Activated CD4-positive, alpha-beta T cell treated with anti-CD3 and anti-CD28 coated beads, Interleukin-2, amount 10 ng/mL, durations not matched to agents 24 days and 14 days (primary cell): ENCODE data around the gene L2HGDH. TPM values are rescaled to one million over a fixed set of nuclear protein-coding genes. Genes with fewer than 3 reads are reported as not detected.

Experiments
- DNase-seq: peaks from one replicate; pipeline ENCODE4 v3.0.0; 2022
- H3K27ac Mint-ChIP-seq: one replicate; pipeline ENCODE4 v1.8.0; 2022; ENCODE audit warnings: mild to moderate bottlenecking, mixed read lengths
- H3K27me3 Mint-ChIP-seq: one replicate; pipeline ENCODE4 v1.8.0; 2022; ENCODE audit warnings: mixed read lengths
- H3K36me3 Mint-ChIP-seq: one replicate; pipeline ENCODE4 v1.8.0; 2022; ENCODE audit warnings: low read depth, mild to moderate bottlenecking, mixed read lengths
- H3K4me1 Mint-ChIP-seq: one replicate; pipeline ENCODE4 v1.8.0; 2021; ENCODE audit warnings: mixed read lengths
- H3K4me3 Mint-ChIP-seq: one replicate; pipeline ENCODE4 v1.8.0; 2022; ENCODE audit warnings: mild to moderate bottlenecking, moderate library complexity, mixed read lengths
- H3K9me3 Mint-ChIP-seq: one replicate; pipeline ENCODE4 v1.8.0; 2021; ENCODE audit warnings: mixed read lengths
- intact Hi-C: fragments of 100-400 bp; cut with micrococcal nuclease; formaldehyde crosslinking; loops from one replicate; pipeline ENCODE4 v1.15.1; 2023
- total RNA-seq: library from RNA; stranded (reverse); gene quantifications from 2 replicates; pipeline ENCODE4 v1.2.3, GENCODE V29; 2022

L2HGDH gene
- total RNA-seq, 1 donor from 2014 or later, result 16.8 TPM

GRCh38 chr14:50301914-50302313 is 10.1 kb downstream of the L2HGDH start:
- Mint-ChIP-seq H3K27me3 (no peaks in the 10 kb centered on the region), H3K27ac (no peak overlapping the region), H3K9me3 (no peaks in the 10 kb centered on the region), H3K36me3 (peaks cover 35% of the 10 kb centered on the region), H3K4me3 (no peak overlapping the region), H3K4me1 (peaks cover 9% of the 10 kb centered on the region)
- intact Hi-C loops, result no loop called here
- DNase-seq, result no peak

- Mint-ChIP-seq H3K9me3 (no peaks in the 10 kb centered on the region), H3K36me3 (peaks cover 33% of the 10 kb centered on the region)
- intact Hi-C loops, result no loop called here
Measured at GRCh38 chr14:50299585-50299984, 12.4 kb downstream of the L2HGDH start.

GRCh38 chr14:50290306-50290705 is 21.7 kb downstream of the L2HGDH start:
- Mint-ChIP-seq H3K27me3 (no peaks in the 10 kb centered on the region), H3K9me3 (no peaks in the 10 kb centered on the region), H3K4me1 (no peaks in the 10 kb centered on the region), H3K36me3 (peaks cover 20% of the 10 kb centered on the region), H3K27ac (no peak overlapping the region), H3K4me3 (no peak overlapping the region)
- intact Hi-C loops, result no loop called here
- no peak for DNase-seq

More at GRCh38 chr14:50299585-50299984, 12.4 kb downstream of the L2HGDH start:
- no peak overlapping the region for H3K27ac Mint-ChIP-seq
- DNase-seq, result no peak
- H3K4me3 Mint-ChIP-seq, result no peak overlapping the region
- H3K27me3 Mint-ChIP-seq, result no peaks in the 10 kb centered on the region
- peaks cover 5% of the 10 kb centered on the region for H3K4me1 Mint-ChIP-seq

GRCh38 chr14:50288146-50288545 is 23.9 kb downstream of the L2HGDH start:
- Mint-ChIP-seq H3K27ac (no peak overlapping the region), H3K36me3 (peaks cover 13% of the 10 kb centered on the region), H3K4me1 (no peaks in the 10 kb centered on the region), H3K4me3 (no peak overlapping the region), H3K9me3 (no peaks in the 10 kb centered on the region), H3K27me3 (no peaks in the 10 kb centered on the region)
- no peak for DNase-seq
- intact Hi-C loops, result no loop called here

- Mint-ChIP-seq H3K4me1 (no peaks in the 10 kb centered on the region), H3K36me3 (peaks cover 9% of the 10 kb centered on the region), H3K27ac (no peak overlapping the region), H3K9me3 (no peaks in the 10 kb centered on the region), H3K27me3 (no peaks in the 10 kb centered on the region), H3K4me3 (no peak overlapping the region)
- intact Hi-C loops, result no loop called here
- DNase-seq, result no peak
Measured at GRCh38 chr14:50285861-50286260, 26.2 kb downstream of the L2HGDH start.

- no peak overlapping the region for H3K27ac Mint-ChIP-seq
- DNase-seq, result no peak
- H3K36me3 Mint-ChIP-seq, result peaks cover 12% of the 10 kb centered on the region
- no peaks in the 10 kb centered on the region for H3K9me3 Mint-ChIP-seq
- intact Hi-C loops, result no loop called here
- H3K4me3 Mint-ChIP-seq, result no peak overlapping the region
- H3K4me1 Mint-ChIP-seq, result no peaks in the 10 kb centered on the region
- no peaks in the 10 kb centered on the region for H3K27me3 Mint-ChIP-seq
Measured at GRCh38 chr14:50272498-50272897, 39.5 kb downstream of the L2HGDH start.

GRCh38 chr14:50270932-50271331 is 41.1 kb downstream of the L2HGDH start:
- Mint-ChIP-seq H3K27ac (no peak overlapping the region), H3K4me1 (no peaks in the 10 kb centered on the region), H3K36me3 (peaks cover 6% of the 10 kb centered on the region), H3K9me3 (no peaks in the 10 kb centered on the region), H3K4me3 (no peak overlapping the region), H3K27me3 (no peaks in the 10 kb centered on the region)
- intact Hi-C loops, result no loop called here
- DNase-seq, result no peak

- H3K4me3 Mint-ChIP-seq, result no peak overlapping the region
- no peaks in the 10 kb centered on the region for H3K27me3 Mint-ChIP-seq
- no peaks in the 10 kb centered on the region for H3K9me3 Mint-ChIP-seq
- intact Hi-C loops, result no loop called here
- DNase-seq, result no peak
- peaks cover 14% of the 10 kb centered on the region for H3K36me3 Mint-ChIP-seq
- no peak overlapping the region for H3K27ac Mint-ChIP-seq
- peaks cover 2% of the 10 kb centered on the region for H3K4me1 Mint-ChIP-seq
Measured at GRCh38 chr14:50265029-50265428, 47.0 kb downstream of the L2HGDH start.

GRCh38 chr14:50263321-50263720 is 48.7 kb downstream of the L2HGDH start:
- no peaks in the 10 kb centered on the region for H3K27me3 Mint-ChIP-seq
- no peak overlapping the region for H3K4me3 Mint-ChIP-seq
- H3K36me3 Mint-ChIP-seq, result peaks cover 10% of the 10 kb centered on the region
- H3K4me1 Mint-ChIP-seq, result peaks cover 2% of the 10 kb centered on the region
- no peaks in the 10 kb centered on the region for H3K9me3 Mint-ChIP-seq
- H3K27ac Mint-ChIP-seq, result no peak overlapping the region
- intact Hi-C loops, result no loop called here
- no peak for DNase-seq

- H3K36me3 Mint-ChIP-seq, result peaks cover 8% of the 10 kb centered on the region
- H3K4me1 Mint-ChIP-seq, result peaks cover 2% of the 10 kb centered on the region
- H3K4me3 Mint-ChIP-seq, result no peak overlapping the region
- no peak for DNase-seq
- intact Hi-C loops, result no loop called here
- H3K27me3 Mint-ChIP-seq, result no peaks in the 10 kb centered on the region
- H3K9me3 Mint-ChIP-seq, result no peaks in the 10 kb centered on the region
- no peak overlapping the region for H3K27ac Mint-ChIP-seq
Measured at GRCh38 chr14:50262865-50263264, 49.2 kb downstream of the L2HGDH start.

- no peaks in the 10 kb centered on the region for H3K9me3 Mint-ChIP-seq
- H3K27ac Mint-ChIP-seq, result peak overlapping the region; percentile 56
- intact Hi-C loops, result no loop called here
- H3K4me3 Mint-ChIP-seq, result no peak overlapping the region
- H3K27me3 Mint-ChIP-seq, result no peaks in the 10 kb centered on the region
- DNase-seq, result peak; percentile 77
- H3K4me1 Mint-ChIP-seq, result peaks cover 4% of the 10 kb centered on the region
- H3K36me3 Mint-ChIP-seq, result peaks cover 7% of the 10 kb centered on the region
Measured at GRCh38 chr14:50260511-50260910, 51.5 kb downstream of the L2HGDH start.

GRCh38 chr14:50260072-50260471 is 52.0 kb downstream of the L2HGDH start:
- Mint-ChIP-seq H3K27me3 (no peaks in the 10 kb centered on the region), H3K27ac (no peak overlapping the region), H3K36me3 (peaks cover 7% of the 10 kb centered on the region), H3K4me3 (no peak overlapping the region), H3K4me1 (peaks cover 4% of the 10 kb centered on the region), H3K9me3 (no peaks in the 10 kb centered on the region)
- no peak for DNase-seq
- intact Hi-C loops, result no loop called here

- Mint-ChIP-seq H3K9me3 (no peaks in the 10 kb centered on the region), H3K4me1 (peaks cover 4% of the 10 kb centered on the region), H3K36me3 (peaks cover 13% of the 10 kb centered on the region), H3K4me3 (no peak overlapping the region), H3K27ac (no peak overlapping the region), H3K27me3 (no peaks in the 10 kb centered on the region)
- no peak for DNase-seq
- intact Hi-C loops, result no loop called here
Measured at GRCh38 chr14:50257732-50258131, 54.3 kb downstream of the L2HGDH start.

GRCh38 chr14:50254248-50254647 is 57.8 kb downstream of the L2HGDH start:
- peaks cover 2% of the 10 kb centered on the region for H3K4me1 Mint-ChIP-seq
- intact Hi-C loops, result no loop called here

GRCh38 chr14:50249136-50249775 is 62.8 kb downstream of the L2HGDH start:
- Mint-ChIP-seq H3K4me3 (no peak overlapping the region), H3K36me3 (peaks cover 32% of the 10 kb centered on the region), H3K27me3 (no peaks in the 10 kb centered on the region), H3K9me3 (no peaks in the 10 kb centered on the region), H3K4me1 (no peaks in the 10 kb centered on the region), H3K27ac (no peak overlapping the region)
- DNase-seq, result no peak
- intact Hi-C loops, result no loop called here

More at GRCh38 chr14:50254248-50254647, 57.8 kb downstream of the L2HGDH start:
- peaks cover 26% of the 10 kb centered on the region for H3K36me3 Mint-ChIP-seq
- no peaks in the 10 kb centered on the region for H3K9me3 Mint-ChIP-seq
- H3K27ac Mint-ChIP-seq, result no peak overlapping the region
- no peaks in the 10 kb centered on the region for H3K27me3 Mint-ChIP-seq
- no peak for DNase-seq
- no peak overlapping the region for H3K4me3 Mint-ChIP-seq
